ENCODE results near the gene CPE.

GRCh38 chr4:165331359-165331758 lies 47.4 kb upstream of the CPE start:
- peak; percentile 44 for TF ChIP-seq CTCF (conservative IDR thresholded peaks at IDR 0.05; ENCODE audit: low read length)
- TF ChIP-seq EZH2phosphoT487 (IDR thresholded peaks at IDR 0.05; ENCODE audit: borderline replicate concordance, low read depth, low read length), result no peak
